Liver (tissue), 9 donors: ENCODE measurements around the gene HGS. TPM values are rescaled to one million over a fixed set of nuclear protein-coding genes. Genes with fewer than 3 reads are reported as not detected.

ENCODE experiments used
- DNase-seq: peaks from one replicate; pipeline ENCODE4 v3.0.0-alpha.2; 2017; ENCODE audit warnings: low spot score
- H3K27ac ChIP-seq, 2 donors: one replicate each; pipeline ENCODE4 v1.7.0; 2013; ENCODE audit warnings: inconsistent platforms in 2 of 2, low read length in 2 of 2, control low read depth in 1 of 2, low read depth in 1 of 2, mild to moderate bottlenecking in 1 of 2
- H3K27me3 ChIP-seq, 4 donors: one replicate each; pipeline versions ENCODE4 v1.6.1 to v1.7.0; 2013; ENCODE audit warnings: low read length in 3 of 4, inconsistent platforms in 1 of 4, mild to moderate bottlenecking in 1 of 4, moderate library complexity in 1 of 4; ENCODE audit not compliant: control insufficient read depth in 4 of 4, insufficient read depth in 4 of 4
- H3K36me3 ChIP-seq, 4 donors: one replicate each; pipeline versions ENCODE4 v1.6.1 to v1.7.0; 2013; ENCODE audit warnings: low read length in 3 of 4, mild to moderate bottlenecking in 3 of 4, low read depth in 1 of 4, moderate library complexity in 1 of 4; ENCODE audit not compliant: control insufficient read depth in 4 of 4, insufficient read depth in 3 of 4
- H3K4me1 ChIP-seq, 4 donors: one replicate each; pipeline versions ENCODE4 v1.6.1 to v1.7.0; 2013; ENCODE audit warnings: low read length in 3 of 4, mild to moderate bottlenecking in 3 of 4, moderate library complexity in 1 of 4; ENCODE audit not compliant: control insufficient read depth in 4 of 4, insufficient read depth in 4 of 4
- H3K4me3 ChIP-seq, 3 donors: one replicate each; pipeline versions ENCODE4 v1.6.1 to v1.7.0; 2013; ENCODE audit warnings: low read length in 3 of 3, control low read depth in 1 of 3, low read depth in 1 of 3, mild to moderate bottlenecking in 1 of 3
- H3K9ac ChIP-seq, 2 donors: one replicate each; pipeline ENCODE4 v1.7.0; 2013; ENCODE audit warnings: low read length in 2 of 2, mild to moderate bottlenecking in 2 of 2, moderate library complexity in 2 of 2, control low read depth in 1 of 2, low read depth in 1 of 2
- H3K9me3 ChIP-seq, 4 donors: one replicate each; pipeline versions ENCODE4 v1.6.1 to v1.7.0; 2013; ENCODE audit warnings: low read length in 3 of 4; ENCODE audit not compliant: control insufficient read depth in 4 of 4
- EGR1 ChIP-seq, 2 donors: IDR thresholded peaks; 2 replicates each; pipeline ENCODE4 v1.6.1; 2016 to 2018; ENCODE audit warnings: antibody characterized with exemption in 2 of 2, low read depth in 2 of 2
- FOXA2 ChIP-seq: IDR thresholded peaks from 2 replicates; pipeline ENCODE4 v1.6.1; 2016; ENCODE audit warnings: antibody characterized with exemption
- GABPA ChIP-seq, 2 donors: IDR thresholded peaks in 1 of 2; conservative IDR thresholded peaks in 1 of 2; 2 replicates each; pipeline ENCODE4 v1.6.1; 2016; ENCODE audit warnings: antibody characterized with exemption in 2 of 2, mild to moderate bottlenecking in 1 of 2, moderate library complexity in 1 of 2
- HNF4A ChIP-seq, 2 donors: conservative IDR thresholded peaks; 2 replicates each; pipeline ENCODE4 v1.6.1; 2016; ENCODE audit warnings: antibody characterized with exemption in 2 of 2, mild to moderate bottlenecking in 2 of 2
- HNF4G ChIP-seq: IDR thresholded peaks from 2 replicates; pipeline ENCODE4 v1.6.1; 2016; ENCODE audit warnings: antibody characterized with exemption
- JUND ChIP-seq, 2 donors: IDR thresholded peaks; 2 replicates each; pipeline ENCODE4 v1.6.1; 2016; ENCODE audit warnings: antibody characterized with exemption in 2 of 2
- NR2F2 ChIP-seq: IDR thresholded peaks from 2 replicates; pipeline ENCODE4 v1.6.1; 2016; ENCODE audit warnings: antibody characterized with exemption
- SP1 ChIP-seq: IDR thresholded peaks from 2 replicates; pipeline ENCODE4 v1.6.1; 2018; ENCODE audit warnings: antibody characterized with exemption, mild to moderate bottlenecking
- WGBS: extraction: QIAGEN DNeasy Blood & Tissue Kit; methylation state at CpG from one replicate; pipeline ENCODE4 v1.1.7; 2013; 5-methylcytosine and 5-hydroxymethylcytosine counted together
- polyA plus RNA-seq, 2 donors: library from polyadenylated mRNA; stranded (reverse) in 1 of 2; unstranded in 1 of 2; fragments of 200-250 nt in 1 of 2; fragments of >200 nt in 1 of 2; fragmentation: Nextera tagmentation in 1 of 2; extraction: Ambion mirVana in 1 of 2; gene quantifications; one replicate each; pipeline versions ENCODE4 v1.2.1 to v1.2.3, GENCODE V29; 2013 to 2015
- total RNA-seq, 2 donors: library from RNA; depleted of rRNA; stranded (reverse); fragments of >200 nt; gene quantifications; one replicate each; pipeline ENCODE4 v1.2.3, GENCODE V29; 2014
- TF ChIP-seq, protein P1 (sequence below): fragments of 150-350 bp; IDR thresholded peaks from 2 replicates; pipeline ENCODE4 v1.5.1; 2017; ENCODE audit warnings: improper control_type of control experiment, low read depth, low read length; ENCODE audit not compliant: missing input control
- TF ChIP-seq, protein P2 (sequence below): IDR thresholded peaks from 2 replicates; pipeline ENCODE4 v1.6.1; 2016; ENCODE audit warnings: antibody characterized with exemption
- TF ChIP-seq, protein P3 (sequence below): IDR thresholded peaks from 2 replicates; pipeline ENCODE4 v1.6.1; 2016; ENCODE audit warnings: antibody characterized with exemption
- TF ChIP-seq, protein P4 (sequence below): IDR thresholded peaks from 2 replicates; pipeline ENCODE4 v1.6.1; 2016; ENCODE audit warnings: antibody characterized with exemption, mild to moderate bottlenecking
- donor health status: healthy.
- donor health status: healthy.
- donor health status: healthy.
- donor health status: healthy.
- donor health status: healthy.

HGS gene
- total and polyA plus RNA-seq, 4 donors = 21.8 to 31.6 (median 28.2) TPM

DNA sequence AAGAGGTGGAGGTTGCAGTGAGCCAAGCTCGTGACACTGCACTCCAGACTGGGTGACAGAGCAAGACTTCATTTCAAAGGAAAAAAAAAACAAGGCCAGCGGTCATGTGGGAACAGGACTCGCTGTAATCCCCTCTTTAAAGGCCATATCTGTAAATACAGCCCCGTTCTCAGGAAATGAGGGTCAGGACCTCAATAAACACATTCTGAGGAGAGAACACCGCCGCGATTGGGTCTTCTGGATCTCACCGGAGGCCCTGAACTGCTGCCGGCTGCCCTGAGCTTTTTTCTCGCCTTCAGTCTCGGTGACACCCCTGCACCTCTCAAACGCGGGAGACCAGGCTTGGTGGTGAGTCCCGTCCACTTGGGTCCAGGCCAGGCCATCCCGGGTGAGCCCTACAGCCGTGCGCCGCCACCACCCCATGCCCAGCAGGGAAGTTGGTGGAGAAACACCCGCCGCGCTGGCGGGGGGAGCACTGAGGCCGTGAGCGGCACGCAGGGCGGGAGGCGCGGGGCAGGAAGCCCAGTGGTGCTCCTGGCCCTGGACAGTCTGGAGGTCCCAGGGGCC is 56.7 kb downstream of the HGS start:
- no peak overlapping the region for H3K27ac ChIP-seq
- H3K9ac ChIP-seq = no peak overlapping the region
- 59% methylated on average over 28 of the region's 28 CpGs for WGBS
- TF ChIP-seq HNF4A (conservative IDR thresholded peaks at IDR 0.05) (no peak), NR2F2 (peak; percentile 61), JUND (IDR thresholded peaks at IDR 0.05) (no peak), EGR1 (IDR thresholded peaks at IDR 0.05; ENCODE audit: low read depth in 2 of 2) (no peak), GABPA (IDR thresholded peaks at IDR 0.05 in 1 of 2, conservative IDR thresholded peaks at IDR 0.05 in 1 of 2) (no peak), SP1 (no peak)
- TF ChIP-seq, protein P1, sequence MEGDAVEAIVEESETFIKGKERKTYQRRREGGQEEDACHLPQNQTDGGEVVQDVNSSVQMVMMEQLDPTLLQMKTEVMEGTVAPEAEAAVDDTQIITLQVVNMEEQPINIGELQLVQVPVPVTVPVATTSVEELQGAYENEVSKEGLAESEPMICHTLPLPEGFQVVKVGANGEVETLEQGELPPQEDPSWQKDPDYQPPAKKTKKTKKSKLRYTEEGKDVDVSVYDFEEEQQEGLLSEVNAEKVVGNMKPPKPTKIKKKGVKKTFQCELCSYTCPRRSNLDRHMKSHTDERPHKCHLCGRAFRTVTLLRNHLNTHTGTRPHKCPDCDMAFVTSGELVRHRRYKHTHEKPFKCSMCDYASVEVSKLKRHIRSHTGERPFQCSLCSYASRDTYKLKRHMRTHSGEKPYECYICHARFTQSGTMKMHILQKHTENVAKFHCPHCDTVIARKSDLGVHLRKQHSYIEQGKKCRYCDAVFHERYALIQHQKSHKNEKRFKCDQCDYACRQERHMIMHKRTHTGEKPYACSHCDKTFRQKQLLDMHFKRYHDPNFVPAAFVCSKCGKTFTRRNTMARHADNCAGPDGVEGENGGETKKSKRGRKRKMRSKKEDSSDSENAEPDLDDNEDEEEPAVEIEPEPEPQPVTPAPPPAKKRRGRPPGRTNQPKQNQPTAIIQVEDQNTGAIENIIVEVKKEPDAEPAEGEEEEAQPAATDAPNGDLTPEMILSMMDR = no peak
- H3K4me1 ChIP-seq = peaks cover 0 to 11% (median 9%) of the 10 kb centered on the region in 4 donors
- H3K9me3 ChIP-seq = no peaks in the 10 kb centered on the region
- H3K27me3 ChIP-seq = no peaks in the 10 kb centered on the region
- no peak for DNase-seq
- no peak overlapping the region for H3K4me3 ChIP-seq
- H3K36me3 ChIP-seq = no peaks in the 10 kb centered on the region

DNA sequence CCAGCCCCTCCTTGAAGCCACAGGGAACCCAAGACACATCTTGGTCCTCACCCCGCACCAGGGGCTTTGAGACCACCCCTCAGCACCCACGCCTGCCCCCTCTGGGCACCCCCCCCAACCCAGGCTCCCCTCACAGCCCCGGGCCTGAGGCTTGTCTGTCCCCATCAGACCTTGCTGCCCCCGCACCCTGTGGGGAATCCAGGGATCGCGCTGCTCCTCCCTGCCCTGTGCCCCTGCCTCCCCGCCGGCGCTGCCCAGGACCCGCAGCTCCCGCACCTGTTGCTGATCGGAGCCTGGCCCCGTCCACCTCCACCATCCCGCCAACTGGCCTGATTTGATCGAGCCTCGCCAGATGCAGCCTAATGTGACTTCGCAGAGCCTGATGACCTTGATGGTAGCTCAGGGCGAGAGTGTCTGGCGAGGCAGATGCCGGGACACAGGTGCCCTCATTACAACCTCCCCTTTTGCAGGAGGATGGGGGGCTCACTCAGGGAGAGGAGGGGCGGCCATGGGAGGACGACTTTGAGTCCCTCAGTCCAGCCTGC is 57.3 kb downstream of the HGS start:
- no peak overlapping the region for H3K27ac ChIP-seq
- H3K4me1 ChIP-seq = peaks cover 0 to 5% (median 3%) of the 10 kb centered on the region in 4 donors
- WGBS = 48% methylated on average over 22 of the region's 22 CpGs
- no peak overlapping the region for H3K4me3 ChIP-seq
- no peak for DNase-seq
- H3K27me3 ChIP-seq = no peaks in the 10 kb centered on the region
- H3K9ac ChIP-seq = no peak overlapping the region
- H3K9me3 ChIP-seq = no peaks in the 10 kb centered on the region
- TF ChIP-seq, protein P1 = no peak
- TF ChIP-seq SP1 (no peak), HNF4G (no peak), HNF4A (conservative IDR thresholded peaks at IDR 0.05) (no peak), GABPA (IDR thresholded peaks at IDR 0.05 in 1 of 2, conservative IDR thresholded peaks at IDR 0.05 in 1 of 2) (no peak), FOXA2 (no peak)
- TF ChIP-seq, protein P2, sequence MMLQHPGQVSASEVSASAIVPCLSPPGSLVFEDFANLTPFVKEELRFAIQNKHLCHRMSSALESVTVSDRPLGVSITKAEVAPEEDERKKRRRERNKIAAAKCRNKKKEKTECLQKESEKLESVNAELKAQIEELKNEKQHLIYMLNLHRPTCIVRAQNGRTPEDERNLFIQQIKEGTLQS = no peak
- TF ChIP-seq, protein P3, sequence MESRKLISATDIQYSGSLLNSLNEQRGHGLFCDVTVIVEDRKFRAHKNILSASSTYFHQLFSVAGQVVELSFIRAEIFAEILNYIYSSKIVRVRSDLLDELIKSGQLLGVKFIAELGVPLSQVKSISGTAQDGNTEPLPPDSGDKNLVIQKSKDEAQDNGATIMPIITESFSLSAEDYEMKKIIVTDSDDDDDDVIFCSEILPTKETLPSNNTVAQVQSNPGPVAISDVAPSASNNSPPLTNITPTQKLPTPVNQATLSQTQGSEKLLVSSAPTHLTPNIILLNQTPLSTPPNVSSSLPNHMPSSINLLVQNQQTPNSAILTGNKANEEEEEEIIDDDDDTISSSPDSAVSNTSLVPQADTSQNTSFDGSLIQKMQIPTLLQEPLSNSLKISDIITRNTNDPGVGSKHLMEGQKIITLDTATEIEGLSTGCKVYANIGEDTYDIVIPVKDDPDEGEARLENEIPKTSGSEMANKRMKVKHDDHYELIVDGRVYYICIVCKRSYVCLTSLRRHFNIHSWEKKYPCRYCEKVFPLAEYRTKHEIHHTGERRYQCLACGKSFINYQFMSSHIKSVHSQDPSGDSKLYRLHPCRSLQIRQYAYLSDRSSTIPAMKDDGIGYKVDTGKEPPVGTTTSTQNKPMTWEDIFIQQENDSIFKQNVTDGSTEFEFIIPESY = no peak
- TF ChIP-seq, protein P4, sequence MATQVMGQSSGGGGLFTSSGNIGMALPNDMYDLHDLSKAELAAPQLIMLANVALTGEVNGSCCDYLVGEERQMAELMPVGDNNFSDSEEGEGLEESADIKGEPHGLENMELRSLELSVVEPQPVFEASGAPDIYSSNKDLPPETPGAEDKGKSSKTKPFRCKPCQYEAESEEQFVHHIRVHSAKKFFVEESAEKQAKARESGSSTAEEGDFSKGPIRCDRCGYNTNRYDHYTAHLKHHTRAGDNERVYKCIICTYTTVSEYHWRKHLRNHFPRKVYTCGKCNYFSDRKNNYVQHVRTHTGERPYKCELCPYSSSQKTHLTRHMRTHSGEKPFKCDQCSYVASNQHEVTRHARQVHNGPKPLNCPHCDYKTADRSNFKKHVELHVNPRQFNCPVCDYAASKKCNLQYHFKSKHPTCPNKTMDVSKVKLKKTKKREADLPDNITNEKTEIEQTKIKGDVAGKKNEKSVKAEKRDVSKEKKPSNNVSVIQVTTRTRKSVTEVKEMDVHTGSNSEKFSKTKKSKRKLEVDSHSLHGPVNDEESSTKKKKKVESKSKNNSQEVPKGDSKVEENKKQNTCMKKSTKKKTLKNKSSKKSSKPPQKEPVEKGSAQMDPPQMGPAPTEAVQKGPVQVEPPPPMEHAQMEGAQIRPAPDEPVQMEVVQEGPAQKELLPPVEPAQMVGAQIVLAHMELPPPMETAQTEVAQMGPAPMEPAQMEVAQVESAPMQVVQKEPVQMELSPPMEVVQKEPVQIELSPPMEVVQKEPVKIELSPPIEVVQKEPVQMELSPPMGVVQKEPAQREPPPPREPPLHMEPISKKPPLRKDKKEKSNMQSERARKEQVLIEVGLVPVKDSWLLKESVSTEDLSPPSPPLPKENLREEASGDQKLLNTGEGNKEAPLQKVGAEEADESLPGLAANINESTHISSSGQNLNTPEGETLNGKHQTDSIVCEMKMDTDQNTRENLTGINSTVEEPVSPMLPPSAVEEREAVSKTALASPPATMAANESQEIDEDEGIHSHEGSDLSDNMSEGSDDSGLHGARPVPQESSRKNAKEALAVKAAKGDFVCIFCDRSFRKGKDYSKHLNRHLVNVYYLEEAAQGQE = no peak
- H3K36me3 ChIP-seq = no peaks in the 10 kb centered on the region
